K562 (cell line): ENCODE measurements around the gene PCDH9. TPM values are rescaled to one million over a fixed set of nuclear protein-coding genes. Genes with fewer than 3 reads are reported as not detected.

ENCODE experiments used
- ATAC-seq: fragments of 200-7000 bp; cut with Tn5 transposase; 3 replicates; pipeline ENCODE4 v1.9.1; 2020; ENCODE audit warnings: moderate library complexity
- BruUV-seq: library from RNA; stranded (reverse); fragments of 400-500 nt; replicated peaks from 2 replicates; lab custom pipeline; 2021; lab: Mats Ljungman, UMichigan
- CTCF ChIA-PET: fragments of 300-600 bp; formaldehyde crosslinking; extraction: SDS; loops from one replicate; lab custom pipeline; 2021; ENCODE audit warnings: low intra/inter-chr PET ratio; lab: Yijun Ruan, JAX
- POLR2A ChIA-PET: fragments of 300-600, 350-650 bp; sonication (Branson Sonifier 250); formaldehyde crosslinking; extraction: SDS; loops from one replicate; lab custom pipeline; 2021; ENCODE audit warnings: antibody characterized with exemption, inconsistent platforms; lab: Yijun Ruan, JAX
- DNase-seq, 4 experiments: peaks; one replicate each; pipeline versions ENCODE4 v3.0.0 to v3.0.0-alpha.2; 2011 to 2018; ENCODE audit warnings: low spot score in 3 of 4, mixed read lengths in 3 of 4; ENCODE audit errors: extremely low read depth in 1 of 4
- FAIRE-seq: peaks from 2 replicates; lab custom pipeline; 2011; peaks lifted over from hg19 to GRCh38; lab: Jason Lieb, UNC
- H2AFZ ChIP-seq: 2 replicates; pipeline ENCODE4 v1.6.0; 2011; ENCODE audit warnings: low read depth, low read length, control low read depth, inconsistent platforms
- H3K27ac ChIP-seq: fragments of 200-600 bp; 3 replicates; pipeline ENCODE4 v1.8.0; 2011; ENCODE audit warnings: low read depth, mild to moderate bottlenecking, control low read depth, inconsistent platforms, low read length, moderate library complexity, mixed read lengths; ENCODE audit errors: extremely low read depth
- H3K27me3 ChIP-seq, 2 experiments: fragments of 300-600 bp in 1 of 2; 2 replicates in 1 of 2; 3 replicates in 1 of 2; pipeline versions ENCODE4 v1.6.0 to v1.8.0; 2011; ENCODE audit warnings: inconsistent platforms in 2 of 2, low read length in 2 of 2, mild to moderate bottlenecking in 1 of 2, mixed read lengths in 1 of 2, moderate library complexity in 1 of 2; ENCODE audit not compliant: control insufficient read depth in 2 of 2, insufficient read depth in 2 of 2
- H3K36me3 ChIP-seq: fragments of 300-600 bp; 3 replicates; pipeline ENCODE4 v1.8.0; 2011; ENCODE audit warnings: mild to moderate bottlenecking, low read length, inconsistent platforms; ENCODE audit not compliant: control insufficient read depth, insufficient read depth
- H3K4me1 ChIP-seq, 2 experiments: fragments of 200-600 bp in 1 of 2; replicated peaks in 1 of 2; 2 replicates in 1 of 2; 3 replicates in 1 of 2; pipeline versions ENCODE4 v1.5.1 to v1.8.0; 2011; ENCODE audit warnings: inconsistent platforms in 2 of 2, low read length in 2 of 2, mild to moderate bottlenecking in 1 of 2, mixed read lengths in 1 of 2, moderate library complexity in 1 of 2; ENCODE audit not compliant: control insufficient read depth in 2 of 2, insufficient read depth in 2 of 2
- H3K4me2 ChIP-seq: 2 replicates; pipeline ENCODE4 v1.6.1; 2011; ENCODE audit warnings: low read length, control low read depth, inconsistent platforms, mixed read lengths; ENCODE audit not compliant: insufficient read depth
- H3K4me3 ChIP-seq: fragments of 200-600 bp; sonication (generic), shearing (Covaris generic); 2 replicates; pipeline ENCODE4 v1.5.1; 2016; ENCODE audit warnings: control low read depth, inconsistent platforms
- H3K79me2 ChIP-seq: fragments of 200-600 bp; 3 replicates; pipeline ENCODE4 v1.8.0; 2011; ENCODE audit warnings: low read length, inconsistent platforms; ENCODE audit not compliant: control insufficient read depth, insufficient read depth
- H3K9ac ChIP-seq, 2 experiments: 2 replicates each; pipeline versions ENCODE4 v1.6.0 to v1.6.1; 2011; ENCODE audit warnings: low read depth in 2 of 2, low read length in 2 of 2, control low read depth in 1 of 2, inconsistent platforms in 1 of 2, mild to moderate bottlenecking in 1 of 2, mixed read lengths in 1 of 2; ENCODE audit not compliant: insufficient read depth in 1 of 2
- H3K9me1 ChIP-seq: one replicate; pipeline ENCODE4 v1.6.0; 2011; ENCODE audit warnings: inconsistent platforms, mild to moderate bottlenecking, low read length, moderate library complexity; ENCODE audit not compliant: control insufficient read depth, insufficient read depth
- H3K9me3 ChIP-seq: replicated peaks from 2 replicates; pipeline ENCODE4 v1.5.1; 2011; ENCODE audit warnings: low read depth, low read length, inconsistent platforms; ENCODE audit not compliant: control insufficient read depth, insufficient read depth
- H4K20me1 ChIP-seq: replicated peaks from 2 replicates; pipeline ENCODE4 v1.6.1; 2011; ENCODE audit warnings: low read length, inconsistent platforms, mixed read lengths; ENCODE audit not compliant: control insufficient read depth, insufficient read depth
- CTCF ChIP-seq, 3 experiments: IDR thresholded peaks in 2 of 3; conservative IDR thresholded peaks in 1 of 3; 2 replicates each; pipeline ENCODE4 v1.5.1; 2011 to 2012; ENCODE audit warnings: low read length in 3 of 3, mild to moderate bottlenecking in 3 of 3, control low read depth in 2 of 3, improper control_type of control experiment in 1 of 3, inconsistent platforms in 1 of 3, low read depth in 1 of 3, mixed read lengths in 1 of 3, moderate library complexity in 1 of 3; ENCODE audit not compliant: insufficient read depth in 2 of 3
- HOMEZ ChIP-seq: fragments of 250-450 bp; sonication (Bioruptor Pico); IDR thresholded peaks from 2 replicates; pipeline ENCODE4 v1.4.0; 2020; ENCODE audit warnings: mild to moderate bottlenecking, moderate library complexity
- WGBS: fragments of 100-300 bp; shearing (Covaris generic); methylation state at CpG from one replicate; pipeline ENCODE4 v1.1.6; 2016; ENCODE audit warnings: low coverage, mixed read lengths; ENCODE audit not compliant: insufficient coverage; ENCODE audit errors: missing lambda C conversion rate; 5-methylcytosine and 5-hydroxymethylcytosine counted together
- in situ Hi-C: fragments of 300-500 bp; cut with MboI; formaldehyde crosslinking; loops from 4 replicates; pipeline ENCODE4 v1.15.0; 2018; ENCODE audit warnings: inconsistent platforms, mixed read lengths
- intact Hi-C: fragments of 100-400 bp; cut with micrococcal nuclease; formaldehyde crosslinking; loops from 2 replicates; pipeline ENCODE4 v1.14.2; 2022
- polyA plus RNA-seq, 8 experiments: library from polyadenylated mRNA; depleted of rRNA in 4 of 8; stranded (reverse) in 5 of 8; unstranded in 3 of 8; fragments of >200 nt; fragmentation: Nextera tagmentation in 2 of 8; fragmentation: Illumina TruSeq in 1 of 8; extraction: Ambion mirVana in 2 of 8; extraction: Trizol in 1 of 8; gene quantifications; 2 replicates each; pipeline versions ENCODE4 v1.2.1 to v1.2.3, GENCODE V29; 2011 to 2014; ENCODE audit warnings: inconsistent platforms in 1 of 8, missing spikeins in 1 of 8
- total RNA-seq, 7 experiments: library from RNA; depleted of rRNA in 6 of 7; stranded (reverse); fragments of >200 nt in 6 of 7; fragmentation: Illumina TruSeq in 2 of 7; extraction: Trizol in 2 of 7; gene quantifications; 2 replicates each; pipeline versions ENCODE4 v1.2.1 to v1.2.3, GENCODE V29; 2011 to 2021; ENCODE audit warnings: low replicate concordance in 1 of 7

The PCDH9 gene
- total and polyA plus RNA-seq, 9 of the 15 experiments (the other 6 are each of a cell fraction or from before 2014, with no cell fraction given) = 1.1 to 6.7 (median 4.9) TPM

GRCh38 chr13:66543780-66544179, 686.4 kb downstream of the PCDH9 start:
- Histone ChIP-seq H3K9me1 (no peaks in the 10 kb centered on the region), H3K36me3 (no peaks in the 10 kb centered on the region), H3K4me1 (no peaks in the 10 kb centered on the region), H3K4me3 (no peak overlapping the region), H2AFZ (no peak overlapping the region), H3K4me2 (no peak overlapping the region), H3K9me3 (no peaks in the 10 kb centered on the region), H3K9ac (no peak overlapping the region), H3K79me2 (no peaks in the 10 kb centered on the region), H3K27me3 (no peaks in the 10 kb centered on the region), H3K27ac (no peak overlapping the region), H4K20me1 (no peaks in the 10 kb centered on the region)
- TF ChIP-seq CTCF (IDR thresholded peaks at IDR 0.05 in 2 of 3, conservative IDR thresholded peaks at IDR 0.05 in 1 of 3; ENCODE audit: insufficient read depth in 2 of 3, low read depth in 1 of 3, low read length in 3 of 3) (peak in 1 of 3 experiments; percentile 16; a peak in 1 of 6 replicates), HOMEZ (CRISPR knock-in tag) (no peak)
- BruUV-seq = no TSS peak
- ChIA-PET CTCF (no interaction called here), POLR2A (interaction anchor here (0.6 kb wide), 1 partner anchor 673 kb away, joined by 3 read pairs; no protein-coding TSS in a partner anchor)
- in situ Hi-C loops (no loop called here), intact Hi-C loops (no loop called here)
- DNase-seq (no peak), FAIRE-seq (no peak), ATAC-seq (0 out of 3 replicates have a peak, but pooled peaks have one; percentile 47)
- WGBS = 0% methylated on average over 1 of the region's 1 CpG
